ENCODE results near the gene VAMP2. TPM values are rescaled to one million over a fixed set of nuclear protein-coding genes. Genes with fewer than 3 reads are reported as not detected.
A peak's percentile ranks its signal among the peaks of the same experiment; 100 is the strongest.

The VAMP2 gene
- total and polyA plus RNA-seq, 9 of the 15 experiments (the other 6 are each of a cell fraction or from before 2014, with no cell fraction given): 2.3 to 31.8 (median 6.0) TPM

DNA sequence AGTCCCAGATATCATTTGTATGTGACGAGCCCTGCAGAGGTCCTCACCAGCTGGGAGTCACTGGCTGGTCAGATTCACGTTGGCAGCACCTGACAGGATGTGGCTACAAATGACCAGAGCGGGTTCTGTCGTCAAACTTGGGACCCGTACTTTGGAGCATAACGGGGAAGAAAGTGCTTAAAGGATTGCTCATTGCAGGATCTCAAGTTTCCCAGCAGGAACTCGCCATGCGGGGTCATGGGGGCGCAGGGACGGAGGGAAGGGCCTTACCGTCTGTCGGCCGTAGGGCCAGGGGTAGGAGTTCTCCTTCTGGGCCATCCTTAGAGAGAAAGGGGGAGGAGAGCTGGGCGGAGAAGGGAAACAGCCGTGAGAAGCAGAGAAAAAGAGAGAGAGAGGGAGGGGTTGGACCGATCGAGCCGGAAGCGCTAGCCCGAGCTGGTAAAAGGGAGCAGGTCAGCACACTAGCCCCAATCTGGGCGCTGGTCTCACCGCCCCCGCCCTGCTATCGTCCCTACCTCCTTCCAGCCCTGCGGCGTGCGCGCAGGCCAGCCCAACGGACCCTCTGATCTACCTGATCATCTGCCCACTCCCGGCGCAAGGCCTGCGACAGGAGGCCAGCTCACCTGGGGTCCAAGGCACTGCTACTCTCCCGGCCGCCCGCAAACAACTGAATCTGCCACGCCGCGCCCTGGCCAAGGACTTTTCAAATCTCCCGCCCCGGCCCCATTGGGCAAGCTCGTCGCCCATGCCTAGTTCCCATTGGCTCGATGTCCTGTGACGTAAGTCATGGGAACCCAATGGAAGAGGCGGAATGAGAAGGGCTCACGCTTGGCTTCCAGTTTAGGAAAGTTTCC lies 47.4 kb upstream of the VAMP2 start, which contains the start of gene AURKB (continued):
- TF ChIP-seq, protein P1, sequence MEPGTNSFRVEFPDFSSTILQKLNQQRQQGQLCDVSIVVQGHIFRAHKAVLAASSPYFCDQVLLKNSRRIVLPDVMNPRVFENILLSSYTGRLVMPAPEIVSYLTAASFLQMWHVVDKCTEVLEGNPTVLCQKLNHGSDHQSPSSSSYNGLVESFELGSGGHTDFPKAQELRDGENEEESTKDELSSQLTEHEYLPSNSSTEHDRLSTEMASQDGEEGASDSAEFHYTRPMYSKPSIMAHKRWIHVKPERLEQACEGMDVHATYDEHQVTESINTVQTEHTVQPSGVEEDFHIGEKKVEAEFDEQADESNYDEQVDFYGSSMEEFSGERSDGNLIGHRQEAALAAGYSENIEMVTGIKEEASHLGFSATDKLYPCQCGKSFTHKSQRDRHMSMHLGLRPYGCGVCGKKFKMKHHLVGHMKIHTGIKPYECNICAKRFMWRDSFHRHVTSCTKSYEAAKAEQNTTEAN (CRISPR knock-in tag; IDR thresholded peaks at IDR 0.05): no peak
- TF ChIP-seq, protein P2, sequence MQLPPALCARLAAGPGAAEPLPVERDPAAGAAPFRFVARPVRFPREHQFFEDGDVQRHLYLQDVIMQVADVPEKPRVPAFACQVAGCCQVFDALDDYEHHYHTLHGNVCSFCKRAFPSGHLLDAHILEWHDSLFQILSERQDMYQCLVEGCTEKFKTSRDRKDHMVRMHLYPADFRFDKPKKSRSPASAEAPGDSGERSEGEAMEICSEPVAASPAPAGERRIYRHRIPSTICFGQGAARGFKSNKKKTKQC (CRISPR knock-in tag; IDR thresholded peaks at IDR 0.05): no peak; the same call in 1 of the 2 replicates
- TF ChIP-seq SRSF9 (IDR thresholded peaks at IDR 0.05; ENCODE audit: borderline replicate concordance, low read depth, low read length) (no peak), MEF2A (IDR thresholded peaks at IDR 0.05; ENCODE audit: control insufficient read depth, low read depth, low read length) (no peak), MIER1 (IDR thresholded peaks at IDR 0.05; ENCODE audit: low read depth) (no peak), FOS (IDR thresholded peaks at IDR 0.05; ENCODE audit: extremely low read depth, insufficient read length) (peak; percentile 66), NCOA2 (IDR thresholded peaks at IDR 0.05; ENCODE audit: partially characterized antibody in 2 of 2) (no peak), BRD4 (IDR thresholded peaks at IDR 0.05) (no peak), PHB (CRISPR knock-in tag; IDR thresholded peaks at IDR 0.05) (no peak), ZBTB17 (CRISPR knock-in tag; IDR thresholded peaks at IDR 0.05) (no peak), ZNF57 (CRISPR knock-in tag; IDR thresholded peaks at IDR 0.05) (no peak), ATF1 (CRISPR knock-in tag; IDR thresholded peaks at IDR 0.05) (0 out of 2 replicates have a peak, but pooled peaks have one; percentile 23), ATF1 (tag; IDR thresholded peaks at IDR 0.05) (peak; percentile 94), HMGN3 (IDR thresholded peaks at IDR 0.05; ENCODE audit: borderline replicate concordance, extremely low read depth, insufficient read length, low read depth, low read length) (peak; percentile 61), FUS (optimal IDR thresholded peaks at IDR 0.05; ENCODE audit: low read depth, low read length) (no peak), SAFB2 (IDR thresholded peaks at IDR 0.05; ENCODE audit: borderline replicate concordance, low read depth, low read length, severe bottlenecking) (no peak), FOXK2 (conservative IDR thresholded peaks at IDR 0.05 in 1 of 2, IDR thresholded peaks at IDR 0.05 in 1 of 2; ENCODE audit: low read depth in 2 of 2) (no peak), CBX8 (IDR thresholded peaks at IDR 0.05; ENCODE audit: borderline replicate concordance, extremely low read depth, low read depth, low read length, poor library complexity, severe bottlenecking) (no peak), ZNF830 (CRISPR knock-in tag; IDR thresholded peaks at IDR 0.05) (no peak), GATAD2B (IDR thresholded peaks at IDR 0.05; ENCODE audit: borderline replicate concordance) (peak; percentile 50; the same call in 1 of the 2 replicates)
- TF ChIP-seq, protein P3, sequence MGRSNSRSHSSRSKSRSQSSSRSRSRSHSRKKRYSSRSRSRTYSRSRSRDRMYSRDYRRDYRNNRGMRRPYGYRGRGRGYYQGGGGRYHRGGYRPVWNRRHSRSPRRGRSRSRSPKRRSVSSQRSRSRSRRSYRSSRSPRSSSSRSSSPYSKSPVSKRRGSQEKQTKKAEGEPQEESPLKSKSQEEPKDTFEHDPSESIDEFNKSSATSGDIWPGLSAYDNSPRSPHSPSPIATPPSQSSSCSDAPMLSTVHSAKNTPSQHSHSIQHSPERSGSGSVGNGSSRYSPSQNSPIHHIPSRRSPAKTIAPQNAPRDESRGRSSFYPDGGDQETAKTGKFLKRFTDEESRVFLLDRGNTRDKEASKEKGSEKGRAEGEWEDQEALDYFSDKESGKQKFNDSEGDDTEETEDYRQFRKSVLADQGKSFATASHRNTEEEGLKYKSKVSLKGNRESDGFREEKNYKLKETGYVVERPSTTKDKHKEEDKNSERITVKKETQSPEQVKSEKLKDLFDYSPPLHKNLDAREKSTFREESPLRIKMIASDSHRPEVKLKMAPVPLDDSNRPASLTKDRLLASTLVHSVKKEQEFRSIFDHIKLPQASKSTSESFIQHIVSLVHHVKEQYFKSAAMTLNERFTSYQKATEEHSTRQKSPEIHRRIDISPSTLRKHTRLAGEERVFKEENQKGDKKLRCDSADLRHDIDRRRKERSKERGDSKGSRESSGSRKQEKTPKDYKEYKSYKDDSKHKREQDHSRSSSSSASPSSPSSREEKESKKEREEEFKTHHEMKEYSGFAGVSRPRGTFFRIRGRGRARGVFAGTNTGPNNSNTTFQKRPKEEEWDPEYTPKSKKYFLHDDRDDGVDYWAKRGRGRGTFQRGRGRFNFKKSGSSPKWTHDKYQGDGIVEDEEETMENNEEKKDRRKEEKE (IDR thresholded peaks at IDR 0.05; ENCODE audit: borderline replicate concordance in 1 of 2, control insufficient read depth in 1 of 2, low read depth in 2 of 2, low read length in 1 of 2): no peak
- TF ChIP-seq, protein P4, sequence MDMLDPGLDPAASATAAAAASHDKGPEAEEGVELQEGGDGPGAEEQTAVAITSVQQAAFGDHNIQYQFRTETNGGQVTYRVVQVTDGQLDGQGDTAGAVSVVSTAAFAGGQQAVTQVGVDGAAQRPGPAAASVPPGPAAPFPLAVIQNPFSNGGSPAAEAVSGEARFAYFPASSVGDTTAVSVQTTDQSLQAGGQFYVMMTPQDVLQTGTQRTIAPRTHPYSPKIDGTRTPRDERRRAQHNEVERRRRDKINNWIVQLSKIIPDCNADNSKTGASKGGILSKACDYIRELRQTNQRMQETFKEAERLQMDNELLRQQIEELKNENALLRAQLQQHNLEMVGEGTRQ (CRISPR knock-in tag; IDR thresholded peaks at IDR 0.05): no peak
